Measurements from ENCODE around the gene HS6ST1.
"Not testable (repeated sequence)": the region's sequence is repeated elsewhere in the genome, so short reads cannot be mapped to it uniquely, and the experiment has no call there.

The HS6ST1 gene

DNA sequence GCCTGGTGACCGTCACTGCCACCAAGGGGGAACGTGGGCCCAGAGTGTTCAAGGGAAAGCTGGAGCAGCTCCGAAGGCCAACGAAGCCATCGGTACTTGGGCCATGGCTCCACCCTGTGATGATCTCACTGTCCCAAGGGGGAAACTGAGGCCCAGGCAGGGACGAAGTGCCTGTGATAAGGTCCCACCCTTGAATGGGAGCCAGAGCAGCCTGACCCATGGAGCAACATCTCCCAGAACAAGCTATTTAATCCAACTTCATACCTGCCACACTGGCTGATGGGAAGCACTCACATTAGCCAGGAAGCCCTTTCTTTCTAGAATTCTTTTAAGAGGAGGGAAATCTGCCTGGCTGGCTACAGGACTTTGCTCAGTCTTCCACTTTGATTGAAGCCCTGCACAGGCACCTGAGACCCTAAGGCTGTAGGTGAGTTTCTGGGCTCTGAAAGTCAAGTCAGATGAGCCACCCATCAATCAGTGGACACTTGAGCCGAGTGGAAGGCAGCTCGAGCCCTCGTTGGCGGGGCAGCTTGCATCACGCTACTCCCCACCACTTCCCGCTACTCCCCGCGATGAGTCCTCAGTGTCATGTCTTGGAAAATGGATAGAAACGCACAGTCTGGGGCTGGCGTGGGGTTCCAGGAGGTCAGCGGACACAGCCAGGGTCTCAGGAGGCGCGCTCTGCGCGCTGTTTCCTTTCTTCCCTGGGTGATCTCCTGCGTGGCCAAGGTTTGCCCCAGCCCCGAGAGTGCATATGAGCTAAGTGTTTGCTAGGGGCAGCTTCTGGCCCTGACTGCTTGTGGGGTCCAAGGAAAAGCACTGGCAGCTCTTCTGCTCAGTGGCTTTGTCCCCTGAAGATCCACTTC is 2.5 kb upstream of the HS6ST1 start:
- DNase-seq, result no peak

DNA sequence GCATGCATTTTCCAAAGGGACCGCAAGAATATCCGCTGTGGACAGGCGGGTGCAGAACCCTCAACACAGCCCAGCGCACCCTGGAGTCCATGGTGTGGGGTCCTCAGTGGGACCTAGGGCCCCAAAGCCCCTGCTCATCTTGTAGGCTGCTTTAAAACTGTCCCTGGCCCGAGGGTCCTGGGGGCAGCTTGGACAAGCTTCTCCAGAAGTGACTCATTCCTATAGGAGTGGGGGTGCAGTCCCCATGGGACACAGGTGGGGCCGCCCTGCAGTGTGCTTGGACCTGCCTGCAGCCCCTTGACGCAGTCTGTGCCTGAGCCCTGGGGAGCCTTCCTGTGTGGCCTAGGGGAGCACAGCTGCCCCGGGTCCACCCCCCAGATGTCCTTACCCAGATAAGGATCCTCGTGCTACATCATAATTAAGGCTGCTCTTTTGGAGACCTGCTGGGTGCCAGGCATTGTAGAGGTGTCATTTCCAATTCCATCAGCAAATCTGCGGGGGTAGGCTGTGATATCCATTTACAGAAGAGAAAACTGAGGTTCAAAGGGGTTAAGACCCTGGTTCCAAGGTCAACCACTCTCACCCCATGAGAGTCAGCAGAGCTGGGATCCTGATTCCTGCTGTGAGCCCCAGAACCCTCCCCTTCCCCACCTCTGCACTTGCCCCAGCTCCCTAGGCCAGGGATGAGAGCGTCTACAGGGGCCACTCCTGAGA is 1.7 kb upstream of the HS6ST1 start:
- DNase-seq, result no peak

DNA sequence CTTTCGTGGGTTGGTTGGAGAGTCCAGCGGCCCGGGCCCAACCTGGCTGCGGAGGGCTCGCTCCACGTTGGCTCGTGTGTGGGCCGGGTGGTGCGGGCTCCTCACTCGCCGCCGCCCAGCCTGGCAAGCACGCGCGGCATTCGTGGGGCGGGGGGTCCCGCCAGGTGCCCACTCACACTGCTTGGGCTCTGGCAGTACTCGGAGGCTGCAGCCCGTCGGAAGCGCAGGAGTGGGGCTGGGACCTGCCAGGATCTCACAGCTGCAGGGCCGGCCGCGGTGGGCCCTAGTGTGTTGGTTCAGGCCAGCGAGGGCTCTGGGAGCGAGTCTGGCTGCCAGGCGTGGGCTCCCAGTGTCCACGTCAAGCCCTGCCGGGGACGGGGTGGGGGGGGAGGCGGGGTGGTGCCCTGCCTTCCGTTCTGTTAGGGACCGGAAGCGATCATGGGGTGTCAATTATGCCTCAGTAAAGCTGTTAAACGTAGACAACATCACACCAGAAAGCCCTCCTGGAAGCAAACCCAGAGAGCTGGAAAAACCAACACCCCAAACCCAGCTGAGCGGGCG is 1.0 kb upstream of the HS6ST1 start:
- no peak for DNase-seq

DNA sequence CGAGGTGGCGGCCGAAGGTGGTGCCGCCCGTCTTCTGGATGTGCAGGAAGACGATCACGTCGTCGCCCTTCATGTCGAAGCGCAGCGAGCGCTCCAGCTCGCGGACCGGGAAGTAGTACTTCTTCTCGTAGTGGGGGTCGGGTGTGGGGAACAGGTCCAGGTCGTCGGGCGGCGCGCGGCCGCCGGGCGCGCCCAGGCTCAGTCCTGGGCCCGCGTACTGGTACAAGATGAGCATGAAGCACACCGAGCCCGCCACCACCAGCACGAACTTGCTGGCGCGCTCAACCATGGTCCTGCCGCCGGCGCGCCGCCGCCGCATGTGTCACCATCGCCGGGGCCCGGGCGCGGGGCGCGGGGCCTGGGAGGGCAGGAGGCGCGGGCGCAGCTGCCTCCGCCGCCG is 423 bp downstream of the HS6ST1 start:
- DNase-seq, result not testable (repeated sequence)

DNA sequence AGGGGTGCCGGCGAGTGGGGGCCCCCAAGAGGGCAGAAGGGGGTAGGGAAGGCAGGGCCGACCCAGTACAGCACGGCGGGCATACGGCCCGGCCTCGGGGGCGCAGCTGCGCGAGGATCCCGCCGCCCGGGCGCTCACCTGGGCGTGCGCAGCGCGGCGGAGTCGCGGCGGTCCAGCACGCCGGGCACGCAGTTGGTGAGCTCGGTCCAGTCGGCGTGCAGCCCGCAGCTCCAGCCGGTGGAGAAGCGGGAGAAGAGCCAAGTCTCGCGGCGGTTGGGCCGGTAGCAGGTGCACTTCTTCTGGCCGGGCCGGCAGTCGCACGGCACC is 806 bp downstream of the HS6ST1 start:
- DNase-seq, result not testable (repeated sequence)

DNA sequence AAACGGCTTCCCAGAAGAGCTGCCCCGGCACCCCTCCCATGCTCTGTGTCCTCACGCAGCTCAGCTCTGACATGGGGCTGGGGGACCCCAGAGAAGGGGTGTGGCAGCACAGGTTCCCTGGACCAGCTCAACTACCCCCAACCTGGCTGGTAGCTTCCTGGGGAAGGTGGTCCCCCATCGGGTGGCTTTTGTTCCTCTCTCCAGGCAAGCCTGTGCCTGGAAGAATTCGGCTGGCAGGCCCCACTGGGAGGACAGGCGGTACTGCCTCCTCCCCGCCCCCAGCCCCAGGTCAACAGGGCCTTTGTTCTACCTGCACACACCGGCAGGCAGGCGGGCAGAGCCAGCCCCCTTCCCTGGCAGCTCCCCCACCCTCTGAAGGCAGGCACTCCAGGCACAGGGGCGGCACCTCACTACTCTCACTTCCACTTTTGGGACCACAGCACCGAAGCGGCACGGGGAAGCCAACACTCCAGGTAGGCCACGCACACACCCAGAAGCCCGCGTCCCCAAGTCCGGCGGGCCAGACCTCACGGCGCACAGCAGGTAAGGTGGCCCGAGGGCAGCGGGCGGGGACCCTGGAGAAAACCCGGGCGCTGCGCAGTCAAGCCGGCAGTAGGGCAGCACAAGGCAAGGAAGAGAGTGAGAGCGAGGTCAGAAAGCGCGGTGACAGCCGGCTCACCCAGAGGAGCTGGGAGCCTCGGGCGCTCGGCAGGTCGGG is 1.3 kb downstream of the HS6ST1 start:
- no peak for DNase-seq

DNA sequence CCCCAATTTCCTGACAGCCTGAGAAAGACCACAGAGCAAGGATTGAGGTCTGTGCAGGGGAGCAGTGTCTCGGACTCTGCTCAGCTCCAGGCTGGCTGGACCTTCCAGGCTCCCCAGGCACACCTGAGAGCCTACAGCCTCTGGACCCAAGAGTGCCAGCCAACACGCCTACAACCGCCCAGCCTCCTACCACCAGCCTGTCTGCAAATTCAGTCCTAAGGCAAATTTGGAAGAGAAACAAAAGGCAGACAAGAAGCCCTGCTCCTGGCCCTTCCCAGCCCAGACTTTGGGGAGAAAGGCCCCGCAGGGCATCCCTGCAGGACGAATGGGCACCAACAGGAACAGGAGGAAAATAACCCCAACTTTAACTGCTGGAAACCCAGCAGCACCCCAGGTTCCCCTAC is 1.9 kb downstream of the HS6ST1 start:
- no peak for DNase-seq

DNA sequence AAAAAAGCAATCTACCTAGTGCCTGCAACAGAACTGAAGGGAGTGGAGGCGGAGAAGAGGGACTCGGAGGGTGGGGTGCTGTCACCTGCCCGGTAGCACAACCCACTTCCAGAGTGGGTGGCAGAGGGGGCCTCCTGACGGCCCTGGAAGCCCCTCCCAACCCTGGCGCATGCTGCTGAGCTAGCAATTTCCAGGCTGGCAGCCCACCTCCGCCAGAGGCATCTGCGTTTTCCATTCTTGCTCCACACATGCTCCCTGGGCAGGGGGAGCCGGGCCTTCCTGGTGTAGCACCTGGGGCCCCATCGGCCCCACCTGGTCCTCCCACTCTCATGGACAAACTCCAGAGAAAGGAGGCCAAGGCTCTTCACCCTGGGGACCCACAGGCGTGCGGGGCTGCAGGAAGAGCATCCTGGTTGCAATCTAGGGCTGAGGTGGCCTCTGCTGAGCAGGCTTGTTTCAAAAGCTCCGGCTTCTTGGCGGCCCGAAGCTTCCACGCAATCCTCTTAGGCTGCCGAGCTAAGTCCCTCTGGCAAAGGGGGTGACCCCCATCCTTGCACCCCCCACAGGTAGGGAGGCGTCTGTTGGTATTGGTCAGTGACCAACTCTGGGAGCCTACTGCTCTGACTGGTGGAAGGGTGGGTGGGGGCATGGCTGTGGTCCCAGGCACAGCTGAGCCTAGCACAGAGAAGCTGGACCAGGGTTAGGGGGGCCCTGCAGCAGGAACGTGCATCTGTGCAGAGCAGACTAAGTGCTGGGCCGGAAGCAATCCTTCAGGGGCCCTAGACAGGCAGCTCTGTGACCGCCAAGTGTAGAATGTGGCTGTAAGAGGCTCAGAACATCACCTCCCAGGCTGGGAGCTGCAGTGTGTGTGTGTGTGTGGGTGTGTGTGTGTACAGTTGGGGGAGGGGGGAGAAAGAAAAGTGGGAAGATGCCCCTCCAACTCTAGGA is 2.6 kb downstream of the HS6ST1 start:
- DNase-seq, result no peak

DNA sequence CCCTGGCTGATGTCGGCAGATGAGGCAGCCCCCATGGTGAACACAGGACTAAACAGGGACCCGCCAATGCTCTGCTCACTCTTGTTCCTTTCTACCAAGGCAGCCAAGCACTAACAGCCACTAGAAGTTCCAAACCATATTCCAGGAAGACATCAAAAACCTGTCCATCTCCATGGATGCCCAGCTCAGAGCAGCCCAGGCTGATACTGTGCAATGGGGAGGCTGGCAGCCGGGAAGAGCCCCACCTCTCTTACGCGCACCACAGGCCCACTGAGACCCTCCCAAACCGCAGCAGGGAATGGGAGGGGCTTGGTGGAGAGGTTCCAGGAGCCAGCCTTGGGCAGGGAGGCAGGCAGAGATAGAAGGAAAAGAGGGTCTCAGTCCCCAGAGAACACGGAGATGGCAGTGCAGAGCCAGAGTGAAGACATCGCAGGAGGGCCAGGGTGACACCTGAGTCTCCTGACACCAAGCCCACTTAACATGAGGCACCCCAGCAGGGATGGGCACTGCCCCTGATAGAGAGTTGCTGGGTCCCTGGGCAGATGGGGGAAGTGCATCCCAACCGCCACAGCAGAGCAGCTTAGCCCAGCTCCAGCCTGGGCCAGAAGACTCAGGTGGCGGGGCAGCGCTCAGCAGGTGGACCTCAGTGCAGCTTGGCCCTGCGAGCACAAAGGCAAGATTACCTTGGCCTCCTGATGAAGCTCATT is 3.4 kb downstream of the HS6ST1 start:
- no peak for DNase-seq

DNA sequence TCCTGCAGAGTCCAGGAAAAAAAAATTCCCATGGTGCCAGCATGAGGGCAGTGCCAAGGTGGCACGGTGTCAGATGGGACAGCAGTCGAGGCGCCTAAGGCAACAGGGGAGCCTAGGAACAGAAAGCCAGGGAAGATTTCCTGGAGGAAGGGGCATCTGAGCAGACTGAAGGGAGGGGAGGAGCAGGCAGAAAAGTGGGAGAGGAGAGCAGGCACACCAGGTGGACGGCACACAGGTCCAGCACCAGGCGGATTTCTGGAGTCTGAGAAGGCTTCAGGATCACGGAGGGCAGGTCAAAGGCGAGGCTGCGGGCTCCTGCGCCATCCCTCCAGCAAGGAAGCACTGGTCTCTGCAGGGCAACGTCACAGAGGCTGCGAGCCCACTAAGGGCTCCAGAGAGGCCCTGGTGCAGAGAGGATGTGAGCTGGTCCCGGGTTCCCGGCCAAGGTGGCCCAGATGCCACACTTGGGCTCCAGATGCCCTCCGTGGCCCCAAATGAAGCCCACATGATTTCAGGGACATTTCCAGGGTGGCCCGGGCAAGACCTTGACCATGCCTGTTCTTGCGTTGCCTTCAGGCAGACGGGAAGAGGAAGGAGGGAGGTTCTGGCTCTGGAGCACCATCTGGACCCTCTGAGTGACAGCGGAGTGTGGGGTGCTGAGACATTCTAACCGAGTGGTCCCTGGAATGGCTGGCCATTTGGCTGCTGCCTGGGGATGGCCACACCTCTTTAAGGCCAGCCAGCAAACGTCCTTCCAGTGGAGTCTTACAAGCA is 4.1 kb downstream of the HS6ST1 start:
- DNase-seq, result no peak

DNA sequence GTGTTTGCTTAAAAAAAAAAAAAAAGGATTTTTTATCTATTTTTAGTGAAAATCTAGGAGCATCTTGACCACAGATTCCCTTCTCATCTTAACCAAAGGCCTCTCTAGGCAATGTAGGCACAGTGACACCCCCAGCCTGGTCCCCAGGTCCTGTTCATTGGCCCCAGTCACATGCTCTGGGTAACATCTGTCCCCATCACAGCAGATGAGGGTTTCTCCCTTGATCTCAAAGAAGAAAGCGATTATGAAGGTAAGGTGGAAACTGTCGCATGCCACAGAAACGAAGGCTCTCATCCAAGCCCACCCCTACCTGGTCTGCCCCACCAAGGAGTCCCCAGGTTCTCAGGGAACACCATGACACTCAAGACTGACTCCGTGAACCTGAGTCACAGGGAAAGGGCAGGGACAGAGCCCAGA is 4.7 kb downstream of the HS6ST1 start:
- no peak for DNase-seq

DNA sequence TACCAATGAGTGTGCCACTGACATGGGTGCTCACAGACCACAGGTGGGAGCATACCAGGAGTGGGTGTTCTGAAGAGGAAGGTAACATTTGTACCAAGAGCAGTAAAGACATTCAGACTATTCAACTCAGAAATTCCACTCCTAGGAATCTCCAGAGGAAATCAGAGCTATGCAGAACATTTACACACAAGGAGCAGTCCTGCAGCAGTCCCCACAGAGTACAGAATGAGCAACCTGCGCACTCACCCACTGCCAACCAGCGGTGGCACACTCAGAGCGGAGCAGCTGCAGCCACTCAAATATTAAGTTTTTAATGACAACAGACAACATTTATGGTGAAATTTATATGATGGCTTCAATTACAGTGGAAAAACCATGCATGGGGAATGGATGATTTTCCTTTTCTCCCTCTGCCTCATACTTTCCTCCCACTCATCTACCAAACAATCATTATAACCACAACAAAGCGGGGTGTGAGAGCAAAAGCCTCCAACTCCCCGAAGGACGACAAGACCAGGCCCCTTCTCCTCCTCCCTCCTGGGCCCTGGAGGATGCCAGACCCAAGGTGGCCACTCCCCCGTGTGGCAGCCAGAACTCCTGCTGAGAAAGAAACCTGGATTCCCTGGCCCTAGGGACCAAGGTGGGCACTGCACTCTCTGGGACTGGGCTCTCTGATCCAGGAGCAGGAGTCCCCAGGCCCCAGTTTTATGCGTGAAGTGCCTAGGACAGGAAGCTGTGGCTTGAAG is 5.4 kb downstream of the HS6ST1 start:
- DNase-seq, result no peak

DNA sequence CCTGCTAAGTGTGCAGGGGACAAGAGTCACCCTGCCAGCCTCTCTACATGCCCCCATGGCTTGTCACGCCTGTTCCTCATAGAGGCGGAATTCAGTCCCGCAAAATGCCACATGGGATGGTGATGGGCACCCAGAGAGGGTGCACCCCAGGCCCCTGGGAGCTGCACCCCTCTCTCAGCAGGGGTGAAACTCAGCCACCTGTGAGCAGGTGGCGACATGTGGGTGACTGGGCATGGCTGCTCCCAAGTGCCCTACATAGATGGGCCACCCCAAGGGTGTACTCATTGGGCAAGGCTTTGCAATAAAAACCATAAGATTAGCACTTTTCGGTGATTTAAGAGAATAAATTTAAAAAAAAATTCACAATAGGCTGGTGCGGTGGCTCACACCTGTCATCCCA is 6.3 kb downstream of the HS6ST1 start:
- no peak for DNase-seq

DNA sequence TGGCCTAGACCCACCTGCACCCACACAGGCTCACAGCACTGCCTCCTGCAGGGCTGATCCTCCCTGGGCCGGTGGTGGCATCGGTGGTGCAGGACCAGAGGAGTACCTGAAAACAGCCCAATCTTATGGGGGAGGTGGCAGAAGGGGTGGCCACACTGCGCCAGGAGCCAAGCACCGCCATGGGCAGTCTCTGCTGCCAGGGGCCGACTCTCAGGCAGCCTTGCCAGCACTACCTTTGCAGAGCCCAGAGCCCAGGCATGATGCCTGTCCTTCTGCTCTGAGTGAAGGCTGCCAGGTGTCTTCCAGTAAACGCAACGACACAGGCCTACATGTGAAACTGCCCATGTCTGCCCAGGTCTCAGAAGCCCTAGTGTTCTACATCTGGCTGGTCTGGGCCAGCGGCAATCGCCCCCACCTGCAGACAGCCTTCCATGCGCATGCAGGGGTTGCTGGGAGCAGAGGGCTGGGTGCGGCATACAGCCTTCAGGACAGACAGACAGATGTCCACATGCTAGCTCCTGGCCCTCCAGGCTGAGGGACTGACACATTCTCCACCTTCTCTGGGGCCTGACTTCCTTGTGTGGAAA is 6.8 kb downstream of the HS6ST1 start:
- no peak for DNase-seq

DNA sequence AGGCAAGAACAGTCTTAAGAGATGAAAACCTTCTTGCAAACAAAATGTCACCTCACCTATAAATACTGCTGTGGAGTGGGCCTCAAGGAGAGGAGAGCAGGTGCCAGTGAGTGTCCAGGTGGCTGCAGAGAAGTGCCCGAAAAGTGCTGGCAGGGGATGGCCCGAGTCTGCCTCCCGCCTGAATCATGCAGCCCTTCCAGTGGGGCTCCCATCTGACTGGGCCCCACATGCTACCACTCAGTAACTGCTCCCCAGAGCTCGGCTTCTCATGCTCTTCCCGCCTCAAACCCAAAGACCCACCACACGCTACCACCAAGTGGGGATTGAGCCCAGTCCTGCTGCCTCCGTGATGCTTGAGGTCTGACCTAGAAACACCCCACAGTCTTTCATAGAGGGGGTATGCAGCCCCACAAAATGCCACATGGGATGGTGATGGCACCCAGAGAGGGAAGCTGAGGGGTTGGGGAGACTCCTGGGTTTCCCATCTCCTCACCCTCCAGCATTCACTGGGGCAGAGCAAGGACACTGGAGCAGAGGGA is 7.4 kb downstream of the HS6ST1 start:
- DNase-seq, result no peak

DNA sequence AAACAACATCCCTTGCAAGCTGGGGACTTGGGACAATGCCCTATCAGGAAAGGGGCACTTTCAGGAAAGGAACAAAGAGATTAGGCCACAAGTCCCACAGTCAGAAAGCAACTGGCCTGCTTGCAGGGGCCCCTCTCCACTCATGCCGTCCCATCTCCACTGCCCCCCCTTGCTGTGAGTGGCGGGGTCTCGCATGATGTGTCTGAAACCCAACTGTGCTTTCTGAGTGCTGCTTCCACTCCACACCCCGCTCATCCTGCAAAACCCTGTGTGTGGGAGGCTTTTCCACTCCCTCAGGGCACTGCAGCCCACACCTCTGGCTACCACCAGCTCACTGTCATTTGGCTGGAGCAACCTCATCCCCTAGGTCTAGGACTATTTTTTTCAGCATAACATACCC is 7.9 kb downstream of the HS6ST1 start:
- no peak for DNase-seq

DNA sequence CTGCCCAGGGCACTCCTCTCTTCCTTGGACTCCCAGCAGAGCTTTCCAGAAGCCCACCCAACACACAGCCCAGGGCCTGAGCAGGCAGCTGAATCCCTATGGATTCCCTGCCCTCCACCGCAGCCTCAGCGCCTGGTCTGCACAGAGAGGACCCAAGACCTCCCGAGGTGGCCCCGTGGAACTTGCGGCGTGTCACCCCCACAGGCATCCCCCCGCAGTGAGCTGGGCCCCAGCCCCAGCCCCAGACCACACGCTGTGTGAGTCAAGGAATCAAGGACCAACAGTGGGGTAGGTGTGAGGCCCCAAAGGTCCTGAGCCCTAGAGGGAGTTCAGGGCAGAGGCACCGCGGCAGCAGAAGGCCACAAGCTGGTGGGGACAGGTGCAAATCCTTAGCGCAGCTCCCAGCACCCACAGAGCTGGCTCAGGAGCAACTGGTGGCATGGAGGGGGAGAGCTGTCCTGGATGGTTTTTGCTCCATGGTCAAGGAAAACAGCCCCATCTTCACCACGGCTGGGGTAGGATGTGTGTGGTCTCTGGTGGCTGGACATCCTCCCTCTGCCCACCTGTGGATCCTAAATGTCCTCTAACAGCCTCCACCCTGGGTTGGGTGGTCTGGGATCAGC is 8.5 kb downstream of the HS6ST1 start:
- no peak for DNase-seq

DNA sequence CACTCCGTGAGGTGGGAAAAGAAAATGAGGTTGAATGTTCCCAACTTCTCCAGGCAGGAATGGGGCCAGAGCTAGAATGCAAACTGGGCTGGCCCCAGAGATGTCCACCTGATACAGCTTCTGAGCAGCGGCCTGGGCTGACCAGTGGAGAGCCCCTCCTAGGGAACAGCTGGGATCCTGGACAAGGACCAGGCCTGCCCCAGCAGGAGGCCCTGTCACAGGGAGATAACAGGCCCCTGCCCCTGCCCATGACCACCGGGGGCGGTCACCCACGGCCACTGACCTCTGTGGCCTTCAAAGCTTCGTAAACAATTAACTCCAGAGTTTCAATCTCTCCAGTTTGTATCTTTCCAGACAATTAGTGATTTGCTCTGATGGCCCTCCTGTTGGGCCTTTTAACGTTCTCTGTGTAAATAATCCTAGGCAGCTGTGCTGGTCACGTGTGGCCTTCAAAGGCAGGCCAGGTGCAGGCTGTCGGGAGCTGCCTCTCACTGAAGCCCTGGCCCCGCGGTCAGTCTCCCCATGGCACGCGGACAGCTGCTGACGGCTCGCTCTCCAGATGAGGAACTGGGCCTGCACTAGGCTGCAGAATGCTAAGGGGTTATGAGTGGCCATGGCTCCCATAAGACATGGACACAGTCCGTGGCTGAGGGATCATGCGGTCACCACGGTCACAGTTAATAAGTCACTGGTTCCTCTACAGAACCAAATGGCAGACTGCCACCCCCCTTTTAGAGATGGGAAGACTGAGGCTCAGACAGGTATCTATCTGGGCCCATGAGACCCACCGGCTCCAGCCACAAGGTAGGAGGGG is 9.2 kb downstream of the HS6ST1 start:
- no peak for DNase-seq

All from T1000 (cell line).